Measurements from ENCODE around the gene AOC3.

The AOC3 gene

GRCh38 chr17:42817866-42818265 is 33.1 kb upstream of the AOC3 start:
- peak; percentile 12 for DNase-seq (ENCODE audit: low read depth)
- TF ChIP-seq CTCF (IDR thresholded peaks at IDR 0.05; ENCODE audit: low read length, missing control alignments), result no peak
- no peak overlapping the region for H3K4me3 ChIP-seq (replicated peaks; ENCODE audit: low read depth, low read length)

GRCh38 chr17:42818379-42818778 is 32.6 kb upstream of the AOC3 start:
- DNase-seq (ENCODE audit: low read depth), result peak; percentile 46
- H3K4me3 ChIP-seq (replicated peaks; ENCODE audit: low read depth, low read length), result no peak overlapping the region
- TF ChIP-seq CTCF (IDR thresholded peaks at IDR 0.05; ENCODE audit: low read length, missing control alignments), result no peak

- H3K4me3 ChIP-seq (replicated peaks; ENCODE audit: low read depth, low read length), result no peak overlapping the region
- DNase-seq (ENCODE audit: low read depth), result peak; percentile 70
- peak; percentile 82 for TF ChIP-seq CTCF (IDR thresholded peaks at IDR 0.05; ENCODE audit: low read length, missing control alignments)
Measured at GRCh38 chr17:42819939-42820535, 31.0 kb upstream of the AOC3 start.

- DNase-seq (ENCODE audit: low read depth), result no peak
- TF ChIP-seq CTCF (IDR thresholded peaks at IDR 0.05; ENCODE audit: low read length, missing control alignments), result no peak
- no peak overlapping the region for H3K4me3 ChIP-seq (replicated peaks; ENCODE audit: low read depth, low read length)
Measured at GRCh38 chr17:42821176-42821575, 29.8 kb upstream of the AOC3 start.

GRCh38 chr17:42827472-42827871 is 23.5 kb upstream of the AOC3 start:
- TF ChIP-seq CTCF (IDR thresholded peaks at IDR 0.05; ENCODE audit: low read length, missing control alignments), result no peak
- no peak overlapping the region for H3K4me3 ChIP-seq (replicated peaks; ENCODE audit: low read depth, low read length)
- DNase-seq (ENCODE audit: low read depth), result no peak

GRCh38 chr17:42830971-42831370 is 20.0 kb upstream of the AOC3 start:
- no peak overlapping the region for H3K4me3 ChIP-seq (replicated peaks; ENCODE audit: low read depth, low read length)
- DNase-seq (ENCODE audit: low read depth), result no peak
- no peak for TF ChIP-seq CTCF (IDR thresholded peaks at IDR 0.05; ENCODE audit: low read length, missing control alignments)

GRCh38 chr17:42832213-42832933 is 18.6 kb upstream of the AOC3 start:
- no peak for DNase-seq (ENCODE audit: low read depth)
- TF ChIP-seq CTCF (IDR thresholded peaks at IDR 0.05; ENCODE audit: low read length, missing control alignments), result no peak
- peak overlapping the region; percentile 99 for H3K4me3 ChIP-seq (replicated peaks; ENCODE audit: low read depth, low read length)

Data from fibroblast of pulmonary artery (primary cell).